TTC549 (cell line): ENCODE results near the gene FEM1B.

Source experiments
- FAIRE-seq: peaks from 2 replicates; lab custom pipeline; 2012; peaks lifted over from hg19 to GRCh38; lab: Jason Lieb, UNC

FEM1B gene

GRCh38 chr15:68285259-68285980, 7.9 kb downstream of the FEM1B start:
- no peak for FAIRE-seq

- no peak for FAIRE-seq
Measured at GRCh38 chr15:68286256-68286655, 8.7 kb downstream of the FEM1B start.

GRCh38 chr15:68289057-68289456, 11.5 kb downstream of the FEM1B start:
- FAIRE-seq: no peak

GRCh38 chr15:68289621-68290352, 12.2 kb downstream of the FEM1B start:
- no peak for FAIRE-seq

- FAIRE-seq: no peak
Measured at GRCh38 chr15:68290715-68291114, 13.2 kb downstream of the FEM1B start.

GRCh38 chr15:68292157-68292781, 14.7 kb downstream of the FEM1B start:
- no peak for FAIRE-seq

- FAIRE-seq: no peak
Measured at GRCh38 chr15:68292967-68293366, 15.4 kb downstream of the FEM1B start.

- FAIRE-seq: no peak
Measured at GRCh38 chr15:68295014-68295805, 17.7 kb downstream of the FEM1B start.

- FAIRE-seq: no peak
Measured at GRCh38 chr15:68298336-68298735, 20.8 kb downstream of the FEM1B start.

- no peak for FAIRE-seq
Measured at GRCh38 chr15:68298882-68299381, 21.4 kb downstream of the FEM1B start.

GRCh38 chr15:68299436-68299835, 21.9 kb downstream of the FEM1B start:
- no peak for FAIRE-seq

GRCh38 chr15:68300115-68300940, 22.8 kb downstream of the FEM1B start:
- no peak for FAIRE-seq

GRCh38 chr15:68301301-68301700, 23.8 kb downstream of the FEM1B start:
- FAIRE-seq: no peak

- no peak for FAIRE-seq
Measured at GRCh38 chr15:68302729-68303128, 25.2 kb downstream of the FEM1B start.

- no peak for FAIRE-seq
Measured at GRCh38 chr15:68303134-68303533, 25.6 kb downstream of the FEM1B start.

- FAIRE-seq: no peak
Measured at GRCh38 chr15:68303560-68304436, 26.3 kb downstream of the FEM1B start.

- no peak for FAIRE-seq
Measured at GRCh38 chr15:68304589-68305337, 27.2 kb downstream of the FEM1B start.

GRCh38 chr15:68305420-68305871, 27.9 kb downstream of the FEM1B start:
- FAIRE-seq: no peak

GRCh38 chr15:68307131-68307928, 29.8 kb downstream of the FEM1B start:
- FAIRE-seq: no peak
